NT2/D1 (cell line): ENCODE results near the gene SMIM7.

Source experiments
- SUZ12 ChIP-seq: IDR thresholded peaks from 2 replicates; pipeline ENCODE4 v1.6.1; 2011; ENCODE audit not compliant: insufficient read length, insufficient read depth; ENCODE audit errors: extremely low read depth
- YY1 ChIP-seq: IDR thresholded peaks from 2 replicates; pipeline ENCODE4 v1.6.1; 2011; ENCODE audit not compliant: insufficient read length, insufficient read depth
- ZNF274 ChIP-seq: IDR thresholded peaks from 2 replicates; pipeline ENCODE4 v1.6.1; 2011; ENCODE audit warnings: mild to moderate bottlenecking, low read depth, low read length

DNA sequence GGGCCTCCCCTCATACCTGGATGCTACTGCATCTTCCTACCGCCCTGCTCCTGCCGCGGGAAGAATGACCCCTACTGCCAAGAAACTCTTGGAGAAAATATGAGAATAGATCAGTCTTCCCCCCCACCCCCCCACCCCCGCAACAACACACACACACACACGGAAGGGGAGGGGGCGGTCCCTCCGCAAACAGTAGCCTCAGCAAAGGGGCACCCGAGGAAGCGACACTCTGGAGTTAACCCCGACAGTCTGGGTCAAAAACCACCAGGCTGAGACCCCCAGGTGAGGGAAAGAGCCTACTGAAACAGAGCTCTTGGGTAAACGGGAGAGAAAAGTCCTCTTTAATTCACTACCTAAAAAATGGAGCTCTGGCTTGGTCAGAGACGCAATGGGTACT is 33.1 kb downstream of the SMIM7 start:
- TF ChIP-seq YY1 (no peak), SUZ12 (no peak), ZNF274 (no peak)
